Keratinocyte (primary cell): ENCODE data around the gene HSDL2.

Experiments used
- EZH2 ChIP-seq: IDR thresholded peaks from one replicate; pipeline ENCODE4 v1.6.1; 2012; ENCODE audit warnings: inconsistent platforms, mild to moderate bottlenecking, low read length, moderate library complexity
- TF ChIP-seq, protein P1 (sequence below), 3 experiments: IDR thresholded peaks in 1 of 3; conservative IDR thresholded peaks in 1 of 3; optimal IDR thresholded peaks in 1 of 3; 2 replicates in 2 of 3; 3 replicates in 1 of 3; pipeline versions ENCODE3 to v1.5.1; 2011; ENCODE audit warnings: low read length in 3 of 3, mild to moderate bottlenecking in 3 of 3, moderate library complexity in 2 of 3, control low read depth in 1 of 3, inconsistent platforms in 1 of 3; ENCODE audit not compliant: insufficient read depth in 2 of 3; ENCODE audit errors: extremely low read depth in 1 of 3

DNA sequence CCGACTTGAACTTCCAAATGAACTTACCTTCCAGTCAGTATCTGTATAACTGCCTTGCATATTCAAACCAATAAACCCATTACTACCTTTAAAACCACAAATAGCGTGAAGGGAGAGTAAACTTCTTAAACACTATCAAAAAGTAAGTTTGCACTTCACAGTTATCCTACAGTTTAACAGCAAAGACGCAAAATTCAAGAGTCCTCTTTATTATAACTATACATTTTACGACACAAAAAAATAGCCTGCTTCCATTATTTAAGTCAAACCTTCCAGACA is 48.3 kb upstream of the HSDL2 start:
- TF ChIP-seq, protein P1, sequence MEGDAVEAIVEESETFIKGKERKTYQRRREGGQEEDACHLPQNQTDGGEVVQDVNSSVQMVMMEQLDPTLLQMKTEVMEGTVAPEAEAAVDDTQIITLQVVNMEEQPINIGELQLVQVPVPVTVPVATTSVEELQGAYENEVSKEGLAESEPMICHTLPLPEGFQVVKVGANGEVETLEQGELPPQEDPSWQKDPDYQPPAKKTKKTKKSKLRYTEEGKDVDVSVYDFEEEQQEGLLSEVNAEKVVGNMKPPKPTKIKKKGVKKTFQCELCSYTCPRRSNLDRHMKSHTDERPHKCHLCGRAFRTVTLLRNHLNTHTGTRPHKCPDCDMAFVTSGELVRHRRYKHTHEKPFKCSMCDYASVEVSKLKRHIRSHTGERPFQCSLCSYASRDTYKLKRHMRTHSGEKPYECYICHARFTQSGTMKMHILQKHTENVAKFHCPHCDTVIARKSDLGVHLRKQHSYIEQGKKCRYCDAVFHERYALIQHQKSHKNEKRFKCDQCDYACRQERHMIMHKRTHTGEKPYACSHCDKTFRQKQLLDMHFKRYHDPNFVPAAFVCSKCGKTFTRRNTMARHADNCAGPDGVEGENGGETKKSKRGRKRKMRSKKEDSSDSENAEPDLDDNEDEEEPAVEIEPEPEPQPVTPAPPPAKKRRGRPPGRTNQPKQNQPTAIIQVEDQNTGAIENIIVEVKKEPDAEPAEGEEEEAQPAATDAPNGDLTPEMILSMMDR (optimal IDR thresholded peaks at IDR 0.05 in 1 of 3, IDR thresholded peaks at IDR 0.05 in 1 of 3, conservative IDR thresholded peaks at IDR 0.05 in 1 of 3; ENCODE audit: extremely low read depth in 1 of 3, insufficient read depth in 2 of 3, low read length in 3 of 3): no peak
- TF ChIP-seq EZH2: no peak
